ENCODE data around the gene RRAS. TPM values are rescaled to one million over a fixed set of nuclear protein-coding genes. Genes with fewer than 3 reads are reported as not detected.

The RRAS gene
- total and polyA plus RNA-seq, 9 donors, result 24.2 to 63.4 (median 37.6) TPM

GRCh38 chr19:49590071-49590970 lies 49.6 kb downstream of the RRAS start:
- 0% methylated on average over 56 to 58 of the region's 58 CpGs for WGBS, 3 donors
- no peaks in the 10 kb centered on the region for H3K27me3 ChIP-seq
- peak; percentile 90 to 93 (median 91) for DNase-seq
- no peaks in the 10 kb centered on the region for H3K36me3 ChIP-seq
- intact Hi-C loops (cut with DNase I), result loop anchor here in 3 of 4 donors (2.0 to 10.0 kb wide), 4 partner anchors 47 to 1856 kb away; partner anchors contain the start of gene ADM5 (in 1 of the 3)
- peaks cover 3% of the 10 kb centered on the region for H3K4me1 ChIP-seq (ENCODE audit: insufficient read depth)
- H3K27ac ChIP-seq, result peak overlapping the region; percentile 20 to 75
- peak in 1 of 3 donors; percentile 9 for TF ChIP-seq CTCF (IDR thresholded peaks at IDR 0.05)
- TF ChIP-seq EP300 (IDR thresholded peaks at IDR 0.05), result no peak
- no peak for TF ChIP-seq POLR2A (IDR thresholded peaks at IDR 0.05)
- peak overlapping the region; percentile 74 for H3K4me3 ChIP-seq
- H3K9me3 ChIP-seq, result peaks cover 0 to 3% of the 10 kb centered on the region in 2 donors

GRCh38 chr19:49589502-49589905 lies 50.4 kb downstream of the RRAS start:
- Histone ChIP-seq H3K36me3 (no peaks in the 10 kb centered on the region), H3K27me3 (no peaks in the 10 kb centered on the region), H3K4me1 (ENCODE audit: insufficient read depth) (peaks cover 3% of the 10 kb centered on the region), H3K4me3 (no peak overlapping the region), H3K9me3 (peaks cover 0 to 3% of the 10 kb centered on the region in 2 donors), H3K27ac (no peak overlapping the region)
- 54 to 68% (median 54%) methylated on average over 5 of the region's 5 CpGs for WGBS, 3 donors
- DNase-seq, result no peak
- TF ChIP-seq POLR2A (IDR thresholded peaks at IDR 0.05) (no peak), CTCF (IDR thresholded peaks at IDR 0.05) (no peak), EP300 (IDR thresholded peaks at IDR 0.05) (no peak)
- intact Hi-C loops (cut with DNase I), result no loop called here

- H3K4me1 ChIP-seq (ENCODE audit: insufficient read depth), result peaks cover 3% of the 10 kb centered on the region
- peaks cover 0 to 3% of the 10 kb centered on the region in 2 donors for H3K9me3 ChIP-seq
- H3K27ac ChIP-seq, result no peak overlapping the region
- intact Hi-C loops (cut with DNase I), result no loop called here
- no peaks in the 10 kb centered on the region for H3K27me3 ChIP-seq
- no peak for TF ChIP-seq EP300 (IDR thresholded peaks at IDR 0.05)
- TF ChIP-seq CTCF (IDR thresholded peaks at IDR 0.05), result no peak
- TF ChIP-seq POLR2A (IDR thresholded peaks at IDR 0.05), result no peak
- DNase-seq, result peak in 1 of 5 donors; percentile 48
- H3K4me3 ChIP-seq, result no peak overlapping the region
- H3K36me3 ChIP-seq, result no peaks in the 10 kb centered on the region
- 65 to 68% (median 68%) methylated on average over 18 of the region's 18 CpGs for WGBS, 3 donors
Measured at GRCh38 chr19:49588365-49589122, 51.4 kb downstream of the RRAS start.

- Histone ChIP-seq H3K36me3 (no peaks in the 10 kb centered on the region), H3K27me3 (no peaks in the 10 kb centered on the region), H3K27ac (no peak overlapping the region), H3K4me3 (no peak overlapping the region), H3K9me3 (peaks cover 0 to 3% of the 10 kb centered on the region in 2 donors), H3K4me1 (ENCODE audit: insufficient read depth) (no peaks in the 10 kb centered on the region)
- WGBS, 3 donors, result 75 to 81% (median 79%) methylated on average over 8 of the region's 8 CpGs
- no peak for DNase-seq
- intact Hi-C loops (cut with DNase I), result no loop called here
- TF ChIP-seq EP300 (IDR thresholded peaks at IDR 0.05) (no peak), CTCF (IDR thresholded peaks at IDR 0.05) (no peak), POLR2A (IDR thresholded peaks at IDR 0.05) (no peak)
Measured at GRCh38 chr19:49587227-49587626, 52.7 kb downstream of the RRAS start.

Data from ovary (tissue), 9 donors.